OCI-LY1 (cell line): ENCODE measurements around the gene PRKCA.

Source experiments
- H2AFZ ChIP-seq: fragments of 200-600 bp; sonication (generic), shearing (Covaris generic); 2 replicates; pipeline ENCODE4 v1.6.0; 2014; ENCODE audit warnings: antibody characterized with exemption, mild to moderate bottlenecking, low read length
- H3F3A ChIP-seq: fragments of 200-600 bp; sonication (generic), shearing (Covaris generic); 2 replicates; pipeline ENCODE4 v1.6.0; 2014; ENCODE audit warnings: mild to moderate bottlenecking, antibody characterized with exemption, low read length, moderate library complexity; ENCODE audit not compliant: insufficient read depth
- H3K27ac ChIP-seq: fragments of 200-600 bp; sonication (generic); 2 replicates; pipeline ENCODE4 v1.5.1; 2014; ENCODE audit warnings: low read length, mixed run types, mild to moderate bottlenecking, low read depth; ENCODE audit not compliant: poor library complexity, severe bottlenecking
- H3K27me3 ChIP-seq: fragments of 200-600 bp; sonication (generic); 2 replicates; pipeline ENCODE4 v1.6.0; 2014; ENCODE audit warnings: antibody characterized with exemption, mild to moderate bottlenecking, low read length, moderate library complexity; ENCODE audit not compliant: insufficient read depth
- H3K36me3 ChIP-seq: fragments of 200-600 bp; sonication (generic); 2 replicates; pipeline ENCODE4 v1.6.1; 2014; ENCODE audit warnings: mild to moderate bottlenecking, antibody characterized with exemption, low read length, moderate library complexity, mixed read lengths; ENCODE audit not compliant: insufficient read depth
- H3K4me1 ChIP-seq: fragments of 200-600 bp; sonication (generic); 2 replicates; pipeline ENCODE4 v1.5.1; 2014; ENCODE audit warnings: mild to moderate bottlenecking, low read length, moderate library complexity; ENCODE audit not compliant: insufficient read depth, severe bottlenecking
- H3K4me2 ChIP-seq: fragments of 200-600 bp; sonication (generic), shearing (Covaris generic); 2 replicates; pipeline ENCODE4 v1.6.1; 2014; ENCODE audit warnings: low read length
- H3K4me3 ChIP-seq: fragments of 200-600 bp; sonication (generic); 2 replicates; pipeline ENCODE4 v1.5.1; 2014; ENCODE audit warnings: low read length, low read depth, mild to moderate bottlenecking, mixed read lengths; ENCODE audit not compliant: poor library complexity, severe bottlenecking
- H3K79me2 ChIP-seq: fragments of 200-600 bp; shearing (Covaris generic); 2 replicates; pipeline ENCODE4 v1.6.1; 2016; ENCODE audit warnings: mixed run types, low read length, mixed read lengths; ENCODE audit not compliant: insufficient read depth
- H3K9ac ChIP-seq: fragments of 200-600 bp; sonication (generic), shearing (Covaris generic); 2 replicates; pipeline ENCODE4 v1.6.1; 2014; ENCODE audit warnings: mild to moderate bottlenecking, low read length, mixed read lengths
- H3K9me2 ChIP-seq: fragments of 200-600 bp; sonication (generic), shearing (Covaris generic); 2 replicates; pipeline ENCODE4 v1.6.1; 2014; ENCODE audit warnings: low read depth, mild to moderate bottlenecking, low read length, mixed read lengths
- H3K9me3 ChIP-seq: fragments of 200-600 bp; shearing (Covaris generic); 2 replicates; pipeline ENCODE4 v1.6.1; 2014; ENCODE audit warnings: low read length, mixed read lengths
- H4K20me1 ChIP-seq: fragments of 200-600 bp; sonication (generic), shearing (Covaris generic); 2 replicates; pipeline ENCODE4 v1.6.0; 2016; ENCODE audit warnings: mild to moderate bottlenecking, low read length; ENCODE audit not compliant: insufficient read depth
- EZH2 ChIP-seq: fragments of 200-600 bp; sonication (generic), shearing (Covaris generic); IDR thresholded peaks from 2 replicates; pipeline ENCODE4 v1.8.0; 2017; ENCODE audit warnings: borderline replicate concordance, mixed run types, mild to moderate bottlenecking, antibody characterized with exemption, low read length, moderate library complexity, mixed read lengths
- TF ChIP-seq, protein P1 (sequence below): fragments of 200-600 bp; sonication (generic), shearing (Covaris generic); IDR thresholded peaks from 2 replicates; pipeline ENCODE4 v1.5.1; 2017; ENCODE audit warnings: mild to moderate bottlenecking, antibody characterized with exemption, low read length, moderate library complexity, mixed read lengths

The PRKCA gene

DNA sequence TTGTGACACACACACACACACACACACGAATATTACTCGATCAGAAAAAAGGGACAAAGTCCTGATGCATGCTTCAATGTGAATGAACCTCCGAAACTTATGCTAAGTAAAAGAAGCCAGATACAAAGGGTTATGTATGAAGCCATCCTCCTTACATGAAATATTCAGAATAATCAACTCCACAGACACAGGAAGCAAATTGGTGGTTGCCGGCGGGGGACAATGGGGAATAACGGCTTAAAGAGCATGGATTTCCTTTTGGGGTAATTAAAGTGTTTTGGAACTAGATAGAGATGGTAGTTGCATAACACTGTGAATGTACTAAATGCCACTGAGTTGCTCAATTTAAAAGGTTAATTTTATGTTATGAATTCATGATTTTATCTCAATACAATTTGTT, 524.4 kb downstream of the PRKCA start:
- H3K4me1 ChIP-seq = no peaks in the 10 kb centered on the region
- no peaks in the 10 kb centered on the region for H3K9me3 ChIP-seq
- H3K4me2 ChIP-seq = no peak overlapping the region
- H3K79me2 ChIP-seq = no peaks in the 10 kb centered on the region
- no peaks in the 10 kb centered on the region for H4K20me1 ChIP-seq
- H3K9me2 ChIP-seq = no peaks in the 10 kb centered on the region
- H3K9ac ChIP-seq = no peak overlapping the region
- H3K36me3 ChIP-seq = no peaks in the 10 kb centered on the region
- H3K4me3 ChIP-seq = no peak overlapping the region
- no peaks in the 10 kb centered on the region; the same call in 1 of the 2 replicates for H3K27me3 ChIP-seq
- TF ChIP-seq, protein P1, sequence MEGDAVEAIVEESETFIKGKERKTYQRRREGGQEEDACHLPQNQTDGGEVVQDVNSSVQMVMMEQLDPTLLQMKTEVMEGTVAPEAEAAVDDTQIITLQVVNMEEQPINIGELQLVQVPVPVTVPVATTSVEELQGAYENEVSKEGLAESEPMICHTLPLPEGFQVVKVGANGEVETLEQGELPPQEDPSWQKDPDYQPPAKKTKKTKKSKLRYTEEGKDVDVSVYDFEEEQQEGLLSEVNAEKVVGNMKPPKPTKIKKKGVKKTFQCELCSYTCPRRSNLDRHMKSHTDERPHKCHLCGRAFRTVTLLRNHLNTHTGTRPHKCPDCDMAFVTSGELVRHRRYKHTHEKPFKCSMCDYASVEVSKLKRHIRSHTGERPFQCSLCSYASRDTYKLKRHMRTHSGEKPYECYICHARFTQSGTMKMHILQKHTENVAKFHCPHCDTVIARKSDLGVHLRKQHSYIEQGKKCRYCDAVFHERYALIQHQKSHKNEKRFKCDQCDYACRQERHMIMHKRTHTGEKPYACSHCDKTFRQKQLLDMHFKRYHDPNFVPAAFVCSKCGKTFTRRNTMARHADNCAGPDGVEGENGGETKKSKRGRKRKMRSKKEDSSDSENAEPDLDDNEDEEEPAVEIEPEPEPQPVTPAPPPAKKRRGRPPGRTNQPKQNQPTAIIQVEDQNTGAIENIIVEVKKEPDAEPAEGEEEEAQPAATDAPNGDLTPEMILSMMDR = no peak
- TF ChIP-seq EZH2 = no peak
- H2AFZ ChIP-seq = no peak overlapping the region
- H3K27ac ChIP-seq = no peak overlapping the region
- H3F3A ChIP-seq = no peaks in the 10 kb centered on the region

DNA sequence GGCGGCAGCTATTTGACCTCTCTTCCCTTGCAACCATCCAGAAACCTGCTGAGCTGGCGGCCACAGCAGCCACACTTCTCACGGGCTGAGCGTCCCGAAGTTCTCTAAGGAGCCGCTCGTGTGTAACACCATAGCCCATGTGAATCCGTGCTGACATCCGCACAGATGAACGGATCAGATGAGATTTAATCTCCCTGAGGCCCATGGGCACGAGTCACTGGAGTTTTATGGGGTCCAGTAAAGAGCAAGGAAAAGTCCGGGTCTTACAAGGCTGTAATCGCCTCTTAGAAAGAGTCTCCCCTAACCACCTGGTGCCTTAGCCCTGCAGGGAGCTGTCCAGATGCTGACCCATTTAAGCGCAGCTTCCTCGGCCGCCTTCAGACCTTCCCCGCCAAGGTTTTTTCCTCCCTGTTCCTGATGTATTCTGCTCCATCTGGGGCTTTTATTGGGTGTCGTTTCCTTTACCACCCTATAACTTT, 527.0 kb downstream of the PRKCA start:
- Histone ChIP-seq H3K79me2 (no peaks in the 10 kb centered on the region), H3K4me2 (no peak overlapping the region), H3K9ac (no peak overlapping the region), H3K9me2 (no peaks in the 10 kb centered on the region), H3K27me3 (peaks cover 6% of the 10 kb centered on the region; the same call in 1 of the 2 replicates), H2AFZ (no peak overlapping the region), H3K9me3 (no peaks in the 10 kb centered on the region), H3F3A (no peaks in the 10 kb centered on the region), H3K27ac (no peak overlapping the region), H3K4me1 (peaks cover 4% of the 10 kb centered on the region), H4K20me1 (no peaks in the 10 kb centered on the region), H3K4me3 (no peak overlapping the region), H3K36me3 (no peaks in the 10 kb centered on the region)
- TF ChIP-seq, protein P1 = no peak
- TF ChIP-seq EZH2 = no peak

DNA sequence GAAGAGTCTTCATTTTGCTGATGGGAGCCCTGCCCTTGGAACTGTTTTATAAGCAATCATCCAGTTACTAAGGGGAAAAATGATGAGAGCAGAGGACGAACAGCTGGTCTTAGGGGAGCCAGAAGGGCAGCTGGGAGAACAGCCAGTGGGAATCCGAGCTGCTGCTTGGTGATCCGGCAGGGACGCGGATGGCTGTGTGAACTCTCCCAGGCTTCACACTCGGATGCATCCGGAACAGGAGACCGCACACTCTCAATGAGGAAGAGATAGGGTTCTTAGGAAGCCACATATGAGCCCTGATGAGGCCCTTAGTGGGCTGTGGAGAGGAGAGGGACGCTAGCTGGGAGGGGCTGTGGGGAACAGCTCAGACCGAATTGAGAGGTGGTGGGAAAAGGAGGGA, 527.5 kb downstream of the PRKCA start:
- Histone ChIP-seq H3K27me3 (peaks cover 6% of the 10 kb centered on the region; the same call in 1 of the 2 replicates), H3K4me1 (peaks cover 7% of the 10 kb centered on the region), H3K9ac (no peak overlapping the region), H3K79me2 (no peaks in the 10 kb centered on the region), H4K20me1 (no peaks in the 10 kb centered on the region), H3K36me3 (no peaks in the 10 kb centered on the region), H3K4me2 (no peak overlapping the region), H3K27ac (no peak overlapping the region), H2AFZ (no peak overlapping the region), H3K9me2 (no peaks in the 10 kb centered on the region), H3K9me3 (no peaks in the 10 kb centered on the region), H3F3A (no peaks in the 10 kb centered on the region), H3K4me3 (no peak overlapping the region)
- no peak for TF ChIP-seq EZH2
- TF ChIP-seq, protein P1 = no peak
